Glutamatergic neuron (in vitro differentiated cells): Measurements from ENCODE around the gene GALNT2. TPM values are rescaled to one million over a fixed set of nuclear protein-coding genes. Genes with fewer than 3 reads are reported as not detected.

Experiments
- DNase-seq: peaks from one replicate; pipeline ENCODE4 v3.0.0; 2022
- H3K27ac Mint-ChIP-seq: one replicate; pipeline ENCODE4 v1.8.0; 2020; ENCODE audit warnings: mild to moderate bottlenecking, mixed read lengths, inconsistent platforms; ENCODE audit not compliant: unreplicated experiment
- H3K27me3 Mint-ChIP-seq: one replicate; pipeline ENCODE4 v1.8.0; 2020; ENCODE audit warnings: mild to moderate bottlenecking, moderate library complexity, mixed read lengths, inconsistent platforms; ENCODE audit not compliant: unreplicated experiment
- H3K36me3 Mint-ChIP-seq: one replicate; pipeline ENCODE4 v1.8.0; 2020; ENCODE audit warnings: mild to moderate bottlenecking, mixed read lengths, inconsistent platforms; ENCODE audit not compliant: unreplicated experiment
- H3K4me1 Mint-ChIP-seq: one replicate; pipeline ENCODE4 v1.8.0; 2020; ENCODE audit warnings: mild to moderate bottlenecking, low read depth, mixed read lengths, inconsistent platforms; ENCODE audit not compliant: unreplicated experiment
- H3K4me3 Mint-ChIP-seq: one replicate; pipeline ENCODE4 v1.8.0; 2020; ENCODE audit warnings: mild to moderate bottlenecking, mixed read lengths, inconsistent platforms; ENCODE audit not compliant: unreplicated experiment
- H3K9me3 Mint-ChIP-seq: one replicate; pipeline ENCODE4 v1.8.0; 2020; ENCODE audit warnings: mild to moderate bottlenecking, moderate library complexity, mixed read lengths, inconsistent platforms; ENCODE audit not compliant: unreplicated experiment
- CTCF ChIP-seq: fragments of 200-600 bp; sonication (generic); IDR thresholded peaks from one replicate; pipeline ENCODE4 v1.5.0; 2021; ENCODE audit not compliant: partially characterized antibody, unreplicated experiment
- total RNA-seq: library from RNA; stranded (reverse); fragmentation: NEBNext Ultra II Directional; extraction: Animal tissue kit (Norgen Biotek cat#: 25700); gene quantifications from one replicate; pipeline ENCODE4 v1.2.1, GENCODE V29; 2021; ENCODE audit not compliant: unreplicated experiment

The GALNT2 gene
- total RNA-seq, 1 donor from 2014 or later, result 35.2 TPM

DNA sequence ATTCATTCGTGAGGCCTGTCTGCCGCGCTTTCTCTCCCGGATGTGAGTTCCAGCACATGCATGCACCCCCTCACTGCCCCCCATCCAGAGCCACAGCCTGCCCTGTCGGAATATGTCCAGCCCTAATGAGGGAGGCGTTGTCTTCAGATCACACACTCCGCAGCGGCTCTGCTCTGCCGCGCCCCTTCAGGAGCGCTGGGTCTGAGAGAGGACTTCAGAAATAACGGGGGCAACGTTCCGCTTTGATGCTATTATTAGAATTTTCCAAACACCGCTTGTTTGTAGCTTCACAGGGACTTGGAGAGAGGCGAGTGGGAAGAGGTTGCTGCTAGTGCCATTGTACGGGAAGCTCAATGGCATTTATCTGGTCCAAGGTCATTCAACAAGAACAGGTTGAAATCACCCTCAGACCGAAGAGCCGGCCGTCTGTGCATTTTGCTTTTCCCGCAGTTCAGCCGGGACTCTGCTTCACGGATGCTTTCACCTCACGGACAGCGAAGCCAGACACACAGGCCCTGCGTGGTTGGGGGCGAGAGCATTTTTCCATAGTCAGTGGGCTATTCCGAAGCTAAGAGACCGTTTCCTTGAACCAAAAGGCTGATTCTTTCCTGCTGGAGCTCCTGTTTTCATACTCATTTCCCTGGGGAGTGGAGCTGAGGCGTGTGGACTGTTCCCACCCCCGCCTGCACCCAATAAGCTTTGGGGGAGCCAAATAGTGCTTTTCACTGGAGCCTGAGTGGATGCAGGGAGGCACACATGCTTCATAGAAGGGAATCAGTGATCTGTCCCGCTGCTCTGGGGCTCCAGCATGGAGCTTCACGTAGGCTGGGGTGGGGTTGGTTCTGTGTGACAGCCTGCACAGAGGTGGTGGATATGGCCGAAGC lies 69.7 kb downstream of the GALNT2 start:
- Mint-ChIP-seq H3K4me1 (peaks cover 38% of the 10 kb centered on the region), H3K27ac (peak overlapping the region; percentile 77), H3K36me3 (no peaks in the 10 kb centered on the region), H3K4me3 (no peak overlapping the region), H3K27me3 (peaks cover 5% of the 10 kb centered on the region), H3K9me3 (peaks cover 2% of the 10 kb centered on the region)
- TF ChIP-seq CTCF, result no peak
- DNase-seq, result no peak

GRCh38 chr1:230137337-230137815 lies 70.3 kb downstream of the GALNT2 start:
- Mint-ChIP-seq H3K27ac (peak overlapping the region; percentile 67), H3K27me3 (peaks cover 5% of the 10 kb centered on the region), H3K36me3 (no peaks in the 10 kb centered on the region), H3K4me1 (peaks cover 39% of the 10 kb centered on the region), H3K9me3 (peaks cover 2% of the 10 kb centered on the region), H3K4me3 (no peak overlapping the region)
- no peak for TF ChIP-seq CTCF
- peak; percentile 27 for DNase-seq

- DNase-seq, result no peak
These were observed 71.7 kb downstream of the GALNT2 start for GRCh38 chr1:230138561-230139239.

DNA sequence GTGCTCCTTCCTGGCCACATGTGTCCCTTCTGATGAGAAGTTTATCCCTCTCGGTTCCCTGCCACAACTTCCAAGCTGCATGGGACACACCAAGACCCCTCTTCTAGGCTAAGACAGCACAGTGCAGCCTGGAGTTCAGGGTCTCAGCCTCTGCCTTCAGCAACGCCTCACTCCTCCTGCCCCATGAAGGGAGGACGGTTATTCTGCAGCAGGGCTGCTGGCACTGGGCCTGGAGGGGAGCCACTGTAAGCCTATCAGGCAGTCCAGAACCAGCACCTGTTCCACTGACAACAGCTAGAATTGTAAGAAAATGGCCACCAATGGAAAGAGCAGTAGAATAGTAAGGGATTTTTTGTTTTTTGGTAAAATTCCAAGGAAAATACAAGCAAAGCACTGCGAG lies 72.3 kb downstream of the GALNT2 start:
- Mint-ChIP-seq H3K9me3 (peaks cover 7% of the 10 kb centered on the region), H3K4me1 (peaks cover 54% of the 10 kb centered on the region), H3K27me3 (peaks cover 5% of the 10 kb centered on the region), H3K36me3 (no peaks in the 10 kb centered on the region), H3K4me3 (no peak overlapping the region), H3K27ac (no peak overlapping the region)
- no peak for DNase-seq
- TF ChIP-seq CTCF, result no peak

More at GRCh38 chr1:230138561-230139239, 71.7 kb downstream of the GALNT2 start:
- peaks cover 4% of the 10 kb centered on the region for H3K9me3 Mint-ChIP-seq
- H3K36me3 Mint-ChIP-seq, result no peaks in the 10 kb centered on the region
- no peak overlapping the region for H3K27ac Mint-ChIP-seq
- no peak for TF ChIP-seq CTCF
- no peak overlapping the region for H3K4me3 Mint-ChIP-seq
- peaks cover 5% of the 10 kb centered on the region for H3K27me3 Mint-ChIP-seq
- peaks cover 48% of the 10 kb centered on the region for H3K4me1 Mint-ChIP-seq
